Measurements from ENCODE around the gene GRID1. TPM values are rescaled to one million over a fixed set of nuclear protein-coding genes. Genes with fewer than 3 reads are reported as not detected.

The GRID1 gene
- polyA plus RNA-seq, 1 donor (not counting 4 experiments of a cell fraction or from before 2014, with no cell fraction given) = 0.01 TPM

- Histone ChIP-seq H3K4me3 (ENCODE audit: control insufficient read depth in 2 of 3, extremely low read depth in 1 of 3, insufficient read depth in 2 of 3, low read depth in 1 of 3, low read length in 3 of 3) (no peak overlapping the region), H4K20me1 (ENCODE audit: control insufficient read depth, extremely low read depth, insufficient read depth, low read length) (no peaks in the 10 kb centered on the region), H3K27me3 (ENCODE audit: control insufficient read depth, extremely low read depth, insufficient read depth, low read length) (no peaks in the 10 kb centered on the region), H3K9me1 (ENCODE audit: control insufficient read depth, extremely low read depth, insufficient read depth, low read length) (no peaks in the 10 kb centered on the region), H3K4me1 (ENCODE audit: control insufficient read depth, extremely low read depth, insufficient read depth, low read length) (no peaks in the 10 kb centered on the region), H3K9ac (ENCODE audit: control insufficient read depth, extremely low read depth, insufficient read depth, low read length) (no peak overlapping the region), H3K36me3 (ENCODE audit: control insufficient read depth in 2 of 2, extremely low read depth in 1 of 2, insufficient read depth in 2 of 2, low read length in 2 of 2) (no peaks in the 10 kb centered on the region), H3K9me3 (ENCODE audit: control insufficient read depth, low read depth, low read length) (no peaks in the 10 kb centered on the region), H3K4me2 (ENCODE audit: control insufficient read depth, extremely low read depth, insufficient read depth, low read depth, low read length) (no peak overlapping the region), H2AFZ (ENCODE audit: control insufficient read depth, low read length) (no peak overlapping the region), H3K27ac (ENCODE audit: control insufficient read depth, insufficient read depth, low read length) (no peak overlapping the region), H3K79me2 (ENCODE audit: control insufficient read depth, insufficient read depth, low read length) (no peaks in the 10 kb centered on the region)
- no peak for DNase-seq (ENCODE audit: low read depth, low spot score)
- FAIRE-seq = no peak
- dilution Hi-C loops (cut with MboI; ENCODE audit: extremely low pct_ligation_motif_present, low sequenced_read_pairs) = no loop called here
- no peak for TF ChIP-seq EZH2 (IDR thresholded peaks at IDR 0.05; ENCODE audit: low read length)
Observed at GRCh38 chr10:86070278-86070677, 296.3 kb downstream of the GRID1 start.

- no peak for DNase-seq (ENCODE audit: low read depth, low spot score)
- H2AFZ ChIP-seq (ENCODE audit: control insufficient read depth, low read length) = no peak overlapping the region
- no peaks in the 10 kb centered on the region for H3K27me3 ChIP-seq (ENCODE audit: control insufficient read depth, extremely low read depth, insufficient read depth, low read length)
- H3K4me2 ChIP-seq (ENCODE audit: control insufficient read depth, extremely low read depth, insufficient read depth, low read depth, low read length) = no peak overlapping the region
- H3K9ac ChIP-seq (ENCODE audit: control insufficient read depth, extremely low read depth, insufficient read depth, low read length) = no peak overlapping the region
- H3K4me3 ChIP-seq (ENCODE audit: control insufficient read depth in 2 of 3, extremely low read depth in 1 of 3, insufficient read depth in 2 of 3, low read depth in 1 of 3, low read length in 3 of 3) = no peak overlapping the region
- H3K4me1 ChIP-seq (ENCODE audit: control insufficient read depth, extremely low read depth, insufficient read depth, low read length) = no peaks in the 10 kb centered on the region
- no peaks in the 10 kb centered on the region for H3K9me1 ChIP-seq (ENCODE audit: control insufficient read depth, extremely low read depth, insufficient read depth, low read length)
- H4K20me1 ChIP-seq (ENCODE audit: control insufficient read depth, extremely low read depth, insufficient read depth, low read length) = no peaks in the 10 kb centered on the region
- H3K9me3 ChIP-seq (ENCODE audit: control insufficient read depth, low read depth, low read length) = no peaks in the 10 kb centered on the region
- H3K27ac ChIP-seq (ENCODE audit: control insufficient read depth, insufficient read depth, low read length) = no peak overlapping the region
- peak in 1 of 3 experiments; percentile 34 for TF ChIP-seq CTCF (optimal IDR thresholded peaks at IDR 0.05 in 1 of 3, IDR thresholded peaks at IDR 0.05 in 1 of 3, conservative IDR thresholded peaks at IDR 0.05 in 1 of 3; ENCODE audit: extremely low read depth in 1 of 3, insufficient read depth in 2 of 3, low read length in 3 of 3)
- no peak for TF ChIP-seq EZH2 (IDR thresholded peaks at IDR 0.05; ENCODE audit: low read length)
- FAIRE-seq = no peak
- dilution Hi-C loops (cut with MboI; ENCODE audit: extremely low pct_ligation_motif_present, low sequenced_read_pairs) = no loop called here
- H3K36me3 ChIP-seq (ENCODE audit: control insufficient read depth in 2 of 2, extremely low read depth in 1 of 2, insufficient read depth in 2 of 2, low read length in 2 of 2) = no peaks in the 10 kb centered on the region
- no peaks in the 10 kb centered on the region for H3K79me2 ChIP-seq (ENCODE audit: control insufficient read depth, insufficient read depth, low read length)
Observed at GRCh38 chr10:86068231-86069054, 298.2 kb downstream of the GRID1 start.
